ENCODE measurements around the gene PTPRN2. TPM values are rescaled to one million over a fixed set of nuclear protein-coding genes. Genes with fewer than 3 reads are reported as not detected.

The PTPRN2 gene
- total RNA-seq, 1 donor from 2014 or later = 2.4 TPM

- Histone ChIP-seq H3K4me3 (ENCODE audit: low read depth, low read length) (no peak overlapping the region), H3K36me3 (ENCODE audit: control insufficient read depth, insufficient read depth, low read length) (no peaks in the 10 kb centered on the region), H3K27me3 (ENCODE audit: control insufficient read depth, insufficient read depth, low read length) (peaks cover 33% of the 10 kb centered on the region)
- no peak for DNase-seq (ENCODE audit: low read depth)
- TF ChIP-seq CTCF (IDR thresholded peaks at IDR 0.05; ENCODE audit: insufficient read depth, low read length, poor library complexity, severe bottlenecking) = no peak
Measured at GRCh38 chr7:158585721-158586498, 1.7 kb downstream of the PTPRN2 start.

- H3K4me3 ChIP-seq (ENCODE audit: low read depth, low read length) = no peak overlapping the region
- TF ChIP-seq CTCF (IDR thresholded peaks at IDR 0.05; ENCODE audit: insufficient read depth, low read length, poor library complexity, severe bottlenecking) = no peak
Measured at GRCh38 chr7:158584407-158584806, 3.2 kb downstream of the PTPRN2 start.

GRCh38 chr7:158583810-158584209 is 3.8 kb downstream of the PTPRN2 start:
- no peak for DNase-seq (ENCODE audit: low read depth)
- no peak for TF ChIP-seq CTCF (IDR thresholded peaks at IDR 0.05; ENCODE audit: insufficient read depth, low read length, poor library complexity, severe bottlenecking)
- no peak overlapping the region for H3K4me3 ChIP-seq (ENCODE audit: low read depth, low read length)
- H3K27me3 ChIP-seq (ENCODE audit: control insufficient read depth, insufficient read depth, low read length) = peaks cover 25% of the 10 kb centered on the region
- no peaks in the 10 kb centered on the region for H3K36me3 ChIP-seq (ENCODE audit: control insufficient read depth, insufficient read depth, low read length)

More at GRCh38 chr7:158584407-158584806, 3.2 kb downstream of the PTPRN2 start:
- DNase-seq (ENCODE audit: low read depth) = no peak
- Histone ChIP-seq H3K27me3 (ENCODE audit: control insufficient read depth, insufficient read depth, low read length) (peaks cover 31% of the 10 kb centered on the region), H3K36me3 (ENCODE audit: control insufficient read depth, insufficient read depth, low read length) (no peaks in the 10 kb centered on the region)

DNA sequence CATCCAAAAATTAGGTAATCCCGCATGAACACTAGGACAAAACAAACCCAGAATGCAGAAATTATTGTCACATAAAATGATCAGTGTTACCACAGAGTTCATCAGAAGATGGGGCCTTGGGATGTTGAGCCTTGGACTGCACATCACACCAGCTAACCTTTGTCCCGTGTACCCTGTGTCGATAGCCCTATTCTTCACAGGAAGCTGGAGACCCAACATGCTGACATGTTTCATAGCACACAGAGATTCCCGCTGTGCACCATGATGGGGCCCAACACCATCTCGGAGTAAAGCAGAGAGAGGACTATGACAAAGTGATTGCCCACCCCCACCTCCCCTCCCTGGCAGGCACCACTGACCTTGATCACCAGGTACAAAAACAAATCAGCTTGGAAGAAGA is 4.5 kb downstream of the PTPRN2 start:
- no peak for TF ChIP-seq CTCF (IDR thresholded peaks at IDR 0.05; ENCODE audit: insufficient read depth, low read length, poor library complexity, severe bottlenecking)
- H3K4me3 ChIP-seq (ENCODE audit: low read depth, low read length) = no peak overlapping the region
- no peak for DNase-seq (ENCODE audit: low read depth)
- peaks cover 19% of the 10 kb centered on the region for H3K27me3 ChIP-seq (ENCODE audit: control insufficient read depth, insufficient read depth, low read length)
- no peaks in the 10 kb centered on the region for H3K36me3 ChIP-seq (ENCODE audit: control insufficient read depth, insufficient read depth, low read length)

GRCh38 chr7:158582089-158582456 is 5.5 kb downstream of the PTPRN2 start:
- Histone ChIP-seq H3K27me3 (ENCODE audit: control insufficient read depth, insufficient read depth, low read length) (peaks cover 16% of the 10 kb centered on the region), H3K4me3 (ENCODE audit: low read depth, low read length) (no peak overlapping the region), H3K36me3 (ENCODE audit: control insufficient read depth, insufficient read depth, low read length) (no peaks in the 10 kb centered on the region)
- DNase-seq (ENCODE audit: low read depth) = no peak
- no peak for TF ChIP-seq CTCF (IDR thresholded peaks at IDR 0.05; ENCODE audit: insufficient read depth, low read length, poor library complexity, severe bottlenecking)

Measured in kidney epithelial cell (primary cell).